Effector CD4-positive, alpha-beta T cell (primary cell): ENCODE data around the gene ARHGAP10.

ENCODE experiments used
- DNase-seq: peaks from one replicate; pipeline ENCODE4 v3.0.0-alpha.2; 2020

The ARHGAP10 gene

GRCh38 chr4:148112231-148112982, 380.5 kb downstream of the ARHGAP10 start:
- DNase-seq, result no peak

DNA sequence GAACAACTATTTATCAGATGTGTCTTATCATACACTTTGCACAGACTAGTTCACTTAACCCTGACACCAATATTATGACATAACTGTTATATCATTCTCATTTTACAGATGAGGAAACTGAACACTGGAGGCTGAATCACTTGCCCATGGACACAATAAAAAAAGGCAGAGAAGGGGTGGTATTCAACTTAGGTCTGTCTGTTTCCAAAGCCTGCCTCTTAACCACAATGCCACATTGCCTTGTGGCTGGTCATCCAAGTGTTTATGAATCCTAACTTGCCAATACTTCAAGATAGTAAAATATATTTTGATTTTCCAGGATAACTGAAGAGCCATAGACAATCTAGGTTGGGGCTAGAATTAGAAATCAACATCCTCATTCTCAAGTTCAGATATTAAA, 382.5 kb downstream of the ARHGAP10 start:
- DNase-seq, result no peak

DNA sequence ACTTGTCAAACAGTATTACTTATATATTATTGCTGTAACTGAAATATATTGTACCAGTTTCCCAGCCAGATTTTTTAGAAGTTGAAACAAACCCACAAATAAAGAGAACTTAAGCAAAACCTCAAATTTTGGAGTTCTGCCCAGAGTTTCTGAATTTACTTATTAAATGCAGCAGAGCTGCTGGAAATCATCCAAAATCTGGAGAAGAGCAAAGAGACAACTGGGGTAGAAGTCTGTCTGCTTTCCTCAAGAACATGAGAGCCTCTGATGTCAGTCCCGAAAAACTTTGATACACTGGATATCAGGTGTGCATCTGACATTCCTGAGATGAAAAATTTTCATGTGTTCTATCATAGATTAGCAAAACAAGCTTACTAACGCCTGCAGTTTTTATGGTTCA, 384.4 kb downstream of the ARHGAP10 start:
- DNase-seq, result no peak

GRCh38 chr4:148116969-148117368, 385.1 kb downstream of the ARHGAP10 start:
- DNase-seq, result no peak

DNA sequence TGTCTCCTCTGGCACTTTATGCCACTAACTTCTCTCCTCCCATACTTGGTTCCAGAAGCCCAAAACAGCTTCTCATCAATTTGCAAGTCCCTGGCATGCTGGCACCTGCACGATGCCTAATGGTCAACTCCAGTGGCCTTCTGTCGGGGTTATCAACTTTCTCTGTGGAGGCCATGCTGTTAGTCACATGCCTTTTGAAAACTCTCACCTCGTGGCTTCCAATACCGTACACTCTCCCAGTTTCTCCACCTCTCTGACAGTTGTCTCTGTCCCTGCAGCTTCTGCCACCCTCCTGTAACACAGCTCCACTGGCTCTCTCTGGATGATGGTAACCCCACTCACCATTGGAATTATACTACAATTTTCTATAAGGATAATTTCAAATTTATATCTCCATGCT, 386.3 kb downstream of the ARHGAP10 start:
- DNase-seq, result no peak

GRCh38 chr4:148118633-148119032, 386.7 kb downstream of the ARHGAP10 start:
- DNase-seq, result no peak

DNA sequence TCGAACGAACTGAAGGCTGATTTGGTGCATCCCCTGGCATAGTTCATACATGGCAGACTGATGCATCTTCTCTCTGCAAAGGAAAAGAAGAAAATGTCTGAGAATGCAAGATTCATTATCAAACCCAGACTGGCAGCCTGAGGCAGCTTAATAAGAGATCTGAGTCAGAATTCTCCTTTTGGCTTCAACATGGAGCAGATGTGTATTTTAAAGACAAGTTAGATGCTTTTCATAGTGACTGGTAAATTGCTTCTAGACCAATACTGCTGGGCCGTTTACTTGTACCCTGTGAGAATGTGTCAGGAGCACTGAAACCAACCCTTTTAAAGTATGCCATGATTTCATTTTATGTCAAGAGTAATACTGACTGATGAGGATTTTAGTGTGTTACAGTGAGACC, 388.3 kb downstream of the ARHGAP10 start:
- DNase-seq, result no peak
